Activated gamma-delta T cell (primary cell): ENCODE results near the gene CA5A.

Source experiments
- DNase-seq: peaks from one replicate; lab custom pipeline; 2025; lab: John Stamatoyannopoulos, UW

The CA5A gene

GRCh38 chr16:87848676-87849345 lies 87.5 kb downstream of the CA5A start:
- no peak for DNase-seq

GRCh38 chr16:87847785-87848675 lies 88.3 kb downstream of the CA5A start:
- no peak for DNase-seq

- no peak for DNase-seq
These were observed 88.9 kb downstream of the CA5A start for GRCh38 chr16:87847467-87847784.

DNA sequence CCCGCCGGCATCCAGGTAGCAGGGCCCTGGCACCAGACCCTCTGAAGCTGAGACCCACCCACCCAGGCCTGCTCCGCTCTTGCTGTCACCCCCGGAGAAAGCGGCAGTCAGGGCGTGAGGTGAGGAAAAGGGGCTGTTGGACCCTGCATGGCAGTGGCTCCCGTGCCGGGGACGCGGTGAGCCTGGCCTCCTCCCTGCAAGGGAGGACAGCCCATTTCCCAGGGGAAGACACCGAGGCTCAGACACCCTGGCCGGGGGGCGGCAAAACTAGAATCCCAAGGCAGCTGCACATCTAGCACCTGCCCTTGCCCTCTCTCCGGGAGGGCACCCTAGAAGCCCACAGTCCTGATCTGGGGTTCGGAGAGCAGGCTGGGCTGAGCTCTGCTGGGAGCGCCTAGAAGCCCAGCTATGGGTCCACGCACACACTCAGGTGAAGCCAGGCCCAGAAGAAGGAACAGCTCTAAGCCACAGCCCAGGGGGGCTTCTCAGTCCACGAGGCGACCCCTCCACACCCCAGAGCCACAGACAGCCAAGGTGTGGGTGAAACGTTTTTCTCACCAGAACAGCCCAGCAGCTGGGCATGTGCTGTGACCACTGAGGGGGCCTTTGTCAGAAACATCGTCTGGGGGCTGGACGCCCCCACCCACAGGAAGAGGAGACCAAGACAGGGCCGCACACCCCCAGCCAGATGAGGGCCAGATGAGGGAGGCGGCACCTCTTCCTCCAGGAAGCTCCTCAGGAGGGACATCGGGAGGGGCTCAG lies 89.4 kb downstream of the CA5A start:
- DNase-seq, result no peak

DNA sequence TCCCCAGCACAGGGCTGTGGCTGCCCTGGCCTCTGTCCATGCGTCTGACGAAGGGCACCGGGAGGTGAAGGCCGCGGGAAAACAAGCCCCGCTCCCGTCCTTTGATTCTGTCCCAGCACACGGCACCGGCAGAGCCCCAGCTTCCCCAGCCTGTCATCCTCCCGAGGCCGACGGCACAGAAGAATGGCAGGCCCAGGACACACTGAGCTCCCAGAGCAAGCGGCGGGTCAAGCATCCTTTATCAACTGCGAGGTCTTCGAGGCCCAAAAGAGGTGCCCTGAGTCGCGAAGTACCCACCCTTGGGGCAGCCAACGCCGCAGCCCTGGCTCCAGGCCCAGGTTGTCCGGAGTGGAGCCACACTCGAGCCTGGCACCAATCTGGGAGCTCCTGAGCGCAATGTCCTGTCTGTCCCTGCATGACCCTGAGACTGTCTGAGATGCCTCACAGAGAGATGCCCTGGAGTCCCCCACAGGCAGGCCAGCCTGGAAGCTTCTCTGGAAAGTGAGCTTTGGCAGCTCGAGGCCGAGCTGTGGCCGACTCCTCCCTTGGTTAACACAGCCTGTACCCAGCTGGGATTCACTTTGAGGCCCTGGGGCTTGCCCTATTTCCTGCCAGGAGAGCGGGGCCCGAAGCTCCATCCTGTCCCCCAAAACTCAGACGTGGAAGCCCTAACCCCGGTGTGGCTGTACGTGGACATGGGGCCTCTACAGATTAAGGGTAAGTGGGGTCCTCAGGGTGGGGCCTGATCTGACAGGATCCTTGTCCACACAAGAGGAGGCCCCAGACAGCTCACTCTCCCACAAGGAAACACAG lies 90.3 kb downstream of the CA5A start:
- no peak for DNase-seq

DNA sequence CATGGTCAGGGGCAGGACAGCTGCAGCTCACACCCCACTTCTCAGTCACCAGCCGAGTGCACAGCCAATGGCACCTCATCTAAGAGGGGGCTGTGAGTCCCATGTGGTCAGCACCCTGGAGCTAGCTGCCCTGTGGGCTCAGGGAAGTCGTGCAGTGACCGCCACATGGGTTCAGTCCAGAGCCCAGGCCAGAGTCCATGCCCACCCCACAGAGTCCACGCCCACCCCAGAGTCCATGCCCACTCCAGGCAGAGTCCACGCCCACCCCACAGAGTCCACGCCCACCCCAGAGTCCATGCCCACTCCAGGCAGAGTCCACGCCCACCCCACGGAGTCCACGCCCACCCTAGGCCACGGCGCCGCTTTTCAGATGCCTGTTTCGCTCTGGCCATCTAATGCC lies 91.1 kb downstream of the CA5A start:
- DNase-seq, result no peak

DNA sequence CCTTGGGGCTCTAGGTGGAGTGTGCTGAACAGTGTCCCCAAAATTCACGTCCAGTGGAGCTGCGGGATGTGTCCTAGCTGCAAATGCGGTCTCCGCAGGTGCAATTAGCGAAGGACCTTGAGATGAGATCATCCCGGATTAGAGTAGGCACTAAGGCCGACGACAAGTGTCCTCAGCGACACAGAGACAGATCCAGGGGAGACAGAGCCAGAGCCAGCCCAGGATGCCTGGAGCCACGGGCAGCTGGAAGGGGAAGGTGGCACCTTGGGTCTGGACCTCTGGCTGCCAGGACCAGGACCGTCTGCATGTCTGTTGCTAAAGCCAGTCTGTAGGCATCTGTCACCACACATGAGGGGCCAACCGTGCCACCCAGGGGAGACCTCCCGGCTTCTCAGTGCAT lies 91.5 kb downstream of the CA5A start:
- no peak for DNase-seq

DNA sequence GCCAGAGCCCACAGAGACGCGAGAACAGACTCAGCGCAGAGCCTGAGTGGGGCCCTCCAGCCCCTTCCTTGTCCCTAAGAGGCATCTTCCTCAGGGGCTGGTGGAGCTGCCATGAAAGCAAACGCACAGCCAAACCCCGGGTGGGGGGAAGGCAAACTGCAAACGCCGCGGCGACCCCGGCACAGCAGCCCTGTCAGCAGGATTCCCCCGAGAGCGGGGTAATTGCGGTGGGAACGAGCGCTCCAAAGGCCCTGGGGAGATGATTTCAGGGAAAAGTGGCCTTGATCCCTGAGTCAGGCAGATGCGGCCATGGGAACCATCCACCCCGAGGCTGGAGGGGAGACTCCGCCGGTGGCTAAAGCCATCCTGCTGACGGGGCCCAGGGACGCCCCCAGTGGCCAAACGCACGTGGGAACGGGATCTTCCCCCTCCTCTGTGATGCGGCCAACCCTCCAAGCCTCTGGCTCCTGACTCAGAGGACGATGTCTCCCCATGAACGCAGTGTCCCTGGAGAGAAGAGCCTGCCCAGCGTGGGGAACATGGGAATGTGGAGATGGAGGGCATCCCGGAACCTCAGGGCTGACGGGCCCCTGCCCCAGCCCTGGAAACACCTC lies 92.1 kb downstream of the CA5A start:
- no peak for DNase-seq

DNA sequence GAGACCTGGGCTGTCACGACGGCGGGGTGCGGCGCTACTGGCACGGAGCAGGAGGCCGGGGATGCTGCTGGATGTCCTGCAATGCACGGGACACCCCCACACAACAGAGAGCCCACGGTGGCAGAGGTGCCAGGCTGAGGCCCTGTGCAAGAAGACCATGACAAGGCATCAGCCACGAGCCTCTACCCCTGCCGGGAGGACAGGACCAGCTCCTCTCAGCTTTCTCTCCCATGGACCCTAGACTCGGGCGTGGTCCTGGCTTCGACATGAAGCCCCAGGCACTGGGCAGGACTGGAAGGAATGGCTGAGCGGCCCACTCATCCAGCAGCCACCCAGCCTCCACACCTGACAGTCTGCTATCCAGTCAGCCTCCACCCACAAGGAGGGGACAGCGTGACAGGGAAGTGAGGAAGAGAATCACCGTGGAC lies 92.6 kb downstream of the CA5A start:
- DNase-seq, result no peak

- no peak for DNase-seq
These were observed 94.0 kb downstream of the CA5A start for GRCh38 chr16:87842209-87842869.

- DNase-seq, result no peak
These were observed 94.8 kb downstream of the CA5A start for GRCh38 chr16:87841340-87842208.

- no peak for DNase-seq
These were observed 95.9 kb downstream of the CA5A start for GRCh38 chr16:87840271-87840978.

DNA sequence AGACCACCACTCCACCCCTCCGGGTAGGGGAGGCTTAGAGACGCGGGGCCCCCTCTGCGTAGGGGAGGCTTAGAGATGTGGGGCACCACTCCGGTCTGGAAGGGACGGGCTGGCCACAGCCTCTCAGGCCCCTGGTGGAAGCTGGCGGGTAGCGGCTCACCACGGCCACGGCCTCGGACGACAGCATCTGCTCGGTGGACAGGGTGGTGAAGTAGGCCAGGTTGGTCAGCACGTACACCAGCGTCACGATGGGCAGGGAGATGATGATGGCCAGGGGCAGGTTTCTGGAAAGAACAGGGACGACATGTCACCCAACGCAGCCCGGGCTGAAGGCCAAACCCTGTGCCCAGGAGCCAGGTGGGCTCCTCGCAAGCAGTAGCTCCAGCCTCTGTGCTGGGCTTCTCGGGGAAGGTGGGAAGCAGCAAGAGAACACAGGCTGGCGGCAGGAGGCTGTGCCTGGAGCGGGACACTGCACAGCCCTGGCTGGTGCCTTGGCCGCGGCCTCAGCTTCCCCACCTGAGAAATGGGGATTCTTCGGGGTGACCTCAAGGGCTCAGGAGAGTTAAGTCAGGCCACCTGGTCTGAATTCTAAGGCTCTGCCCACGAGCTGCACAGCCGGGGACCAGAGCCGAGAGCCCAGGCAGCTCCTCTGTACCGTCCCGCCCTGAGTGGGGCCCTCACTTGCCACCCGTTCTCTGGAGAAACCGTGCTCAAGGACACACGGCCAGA lies 96.6 kb downstream of the CA5A start:
- DNase-seq, result no peak

GRCh38 chr16:87838643-87839541 lies 97.4 kb downstream of the CA5A start:
- no peak for DNase-seq
